ENCODE data around the gene FANCC. TPM values are rescaled to one million over a fixed set of nuclear protein-coding genes. Genes with fewer than 3 reads are reported as not detected.

Gene FANCC
- total RNA-seq, 1 donor from 2014 or later = 29.2 TPM

GRCh38 chr9:95156074-95156473 lies 161.4 kb downstream of the FANCC start:
- ATAC-seq = no peak

GRCh38 chr9:95155220-95155619 lies 162.3 kb downstream of the FANCC start:
- no peak for DNase-seq (ENCODE audit: low spot score)
- no peak for ATAC-seq

More at GRCh38 chr9:95156074-95156473, 161.4 kb downstream of the FANCC start:
- no peak for DNase-seq (ENCODE audit: low spot score)

DNA sequence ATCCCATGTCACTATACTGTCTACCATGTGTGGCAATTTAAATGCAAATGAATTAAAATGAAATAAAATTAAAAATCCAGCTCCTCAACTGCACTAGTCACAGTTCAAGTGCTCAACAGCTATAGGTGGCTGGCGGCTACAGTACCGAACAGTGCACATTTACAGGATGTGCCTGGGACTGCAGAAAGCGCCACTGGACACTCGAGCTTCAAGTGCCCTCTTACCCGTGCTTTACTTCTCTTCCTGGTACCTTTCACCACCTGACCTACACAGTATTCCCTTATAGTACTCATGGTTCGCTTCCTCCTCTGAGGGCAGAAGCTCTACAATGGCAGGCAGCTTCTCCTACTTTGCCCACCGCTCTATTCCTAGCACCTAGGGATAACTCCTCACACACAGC lies 166.6 kb downstream of the FANCC start:
- DNase-seq (ENCODE audit: low spot score) (no peak), ATAC-seq (no peak)

DNA sequence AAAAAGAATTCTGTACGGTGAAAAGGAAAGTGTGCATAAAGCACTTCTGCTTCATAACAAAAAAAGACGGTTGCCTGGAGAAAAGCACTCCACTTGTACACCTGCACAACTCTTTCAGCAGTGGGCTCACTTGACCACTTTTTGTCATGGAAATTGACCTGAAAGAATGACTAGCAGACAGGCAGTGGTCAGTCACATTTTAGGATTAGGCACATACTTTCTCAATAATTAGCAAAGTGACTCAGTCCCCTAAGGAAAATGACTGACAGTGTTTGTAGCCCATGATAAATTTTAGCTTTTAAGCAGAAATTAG lies 169.3 kb downstream of the FANCC start:
- ATAC-seq = no peak
- no peak for DNase-seq (ENCODE audit: low spot score)

- ATAC-seq (peak; percentile 15), DNase-seq (ENCODE audit: low spot score) (no peak)
These were observed 169.9 kb downstream of the FANCC start for GRCh38 chr9:95147452-95148207.

GRCh38 chr9:95143591-95144561 lies 173.6 kb downstream of the FANCC start:
- ATAC-seq (peak; percentile 73), DNase-seq (ENCODE audit: low spot score) (peak; percentile 97)

DNA sequence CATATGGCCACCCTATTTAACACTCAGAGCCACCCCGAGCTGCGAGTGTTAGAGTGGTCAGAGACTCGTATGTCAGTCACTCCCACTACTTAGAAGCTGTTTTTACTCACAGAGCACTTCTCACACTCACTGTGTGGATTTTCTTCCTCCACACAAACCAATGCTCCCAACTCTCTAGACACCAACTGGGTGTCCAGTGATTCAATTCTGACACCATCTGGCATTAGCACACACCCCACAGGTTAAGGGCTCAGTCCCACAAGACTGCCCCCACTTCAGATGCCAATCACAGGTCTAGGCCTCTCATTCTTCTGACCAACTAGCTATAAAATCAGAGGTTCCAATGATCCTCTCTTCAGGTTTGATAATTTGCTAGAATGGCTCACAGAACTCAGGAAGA lies 174.8 kb downstream of the FANCC start:
- peak; percentile 45 for ATAC-seq

DNA sequence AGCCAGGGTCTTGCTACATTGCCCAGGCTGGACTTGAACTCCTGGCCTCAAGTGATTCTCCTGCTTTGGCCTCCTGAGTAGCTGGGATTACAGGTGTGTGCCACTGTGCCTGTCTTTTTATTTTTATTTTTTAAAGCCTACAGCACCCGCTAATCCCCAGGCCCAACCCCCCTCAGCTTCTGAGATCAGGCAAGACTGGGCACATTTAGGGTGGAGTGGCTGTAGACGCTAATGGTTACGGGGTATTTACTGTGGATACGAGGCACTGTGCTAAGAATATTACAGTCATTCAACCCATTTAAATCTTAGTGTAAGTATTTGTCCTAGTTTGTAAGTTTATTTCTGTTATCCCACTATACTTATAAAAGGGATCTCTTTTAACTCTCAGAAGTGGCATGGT lies 175.2 kb downstream of the FANCC start:
- no peak for ATAC-seq

More for the DNA sequence above, 174.8 kb downstream of the FANCC start:
- DNase-seq (ENCODE audit: low spot score) = no peak

DNA sequence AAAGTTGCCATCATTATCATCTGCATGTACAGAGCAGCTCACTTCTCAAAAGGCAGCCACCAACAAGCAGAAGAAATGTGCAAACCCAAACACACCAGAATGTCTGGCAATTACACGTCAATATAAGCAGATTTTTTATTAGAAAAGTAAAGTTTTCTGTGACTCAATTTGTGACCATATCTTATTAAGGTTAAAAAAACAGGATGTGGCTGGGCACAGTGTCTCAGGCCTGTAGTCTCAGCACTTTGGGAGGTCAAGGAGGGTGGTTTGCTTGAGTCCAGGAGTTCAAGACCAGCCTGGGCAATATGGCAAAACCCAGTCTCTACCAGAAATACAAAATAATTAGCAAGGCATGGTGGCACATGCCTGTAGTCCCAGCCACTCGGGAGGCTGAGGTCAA lies 176.7 kb downstream of the FANCC start:
- DNase-seq (ENCODE audit: low spot score) (no peak), ATAC-seq (no peak)

More for the DNA sequence above, 175.2 kb downstream of the FANCC start:
- DNase-seq (ENCODE audit: low spot score) = no peak

GRCh38 chr9:95139126-95139525 lies 178.4 kb downstream of the FANCC start:
- ATAC-seq (no peak), DNase-seq (ENCODE audit: low spot score) (no peak)

DNA sequence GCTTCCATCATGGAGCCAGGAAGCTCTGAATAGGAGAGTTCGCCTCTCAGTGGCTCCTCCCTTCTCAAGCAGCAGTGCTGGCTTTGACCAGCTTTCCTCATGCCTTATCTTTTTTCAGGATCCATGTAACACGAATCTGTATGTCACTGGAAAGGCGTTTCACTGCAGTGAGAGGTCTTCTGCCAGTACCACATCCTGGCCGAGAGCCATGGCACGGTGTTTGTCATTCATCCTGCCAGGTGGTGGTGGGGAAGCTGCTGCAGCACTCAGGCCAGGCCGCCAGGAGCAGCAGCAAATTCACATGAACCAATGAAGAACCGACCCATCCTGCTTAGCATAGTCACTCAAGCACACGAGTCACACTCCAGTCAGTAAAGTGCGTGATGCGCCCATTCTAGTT lies 179.0 kb downstream of the FANCC start:
- DNase-seq (ENCODE audit: low spot score) (peak; percentile 84), ATAC-seq (peak; percentile 60)

GRCh38 chr9:95137587-95138145 lies 179.8 kb downstream of the FANCC start:
- DNase-seq (ENCODE audit: low spot score) (peak; percentile 79), ATAC-seq (peak; percentile 72)

DNA sequence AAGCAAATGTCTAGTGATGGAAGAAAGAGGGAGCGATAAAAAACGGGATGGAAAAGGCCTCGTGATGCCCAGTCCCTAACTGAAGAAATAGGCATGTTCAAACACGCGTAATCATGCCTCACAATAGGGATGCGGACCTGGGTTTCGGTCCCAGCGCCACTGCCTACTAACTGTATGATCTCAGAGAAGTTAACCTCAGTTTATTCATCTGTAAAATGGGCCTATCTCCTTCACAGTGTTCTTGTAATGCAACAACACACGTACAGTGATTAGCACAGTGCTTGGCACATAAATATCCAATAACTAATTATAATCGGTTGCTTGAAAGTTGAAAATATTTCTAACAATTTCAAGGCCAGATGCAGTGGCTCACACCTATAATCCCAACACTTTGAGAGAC lies 181.8 kb downstream of the FANCC start:
- ATAC-seq (no peak), DNase-seq (ENCODE audit: low spot score) (no peak)

DNA sequence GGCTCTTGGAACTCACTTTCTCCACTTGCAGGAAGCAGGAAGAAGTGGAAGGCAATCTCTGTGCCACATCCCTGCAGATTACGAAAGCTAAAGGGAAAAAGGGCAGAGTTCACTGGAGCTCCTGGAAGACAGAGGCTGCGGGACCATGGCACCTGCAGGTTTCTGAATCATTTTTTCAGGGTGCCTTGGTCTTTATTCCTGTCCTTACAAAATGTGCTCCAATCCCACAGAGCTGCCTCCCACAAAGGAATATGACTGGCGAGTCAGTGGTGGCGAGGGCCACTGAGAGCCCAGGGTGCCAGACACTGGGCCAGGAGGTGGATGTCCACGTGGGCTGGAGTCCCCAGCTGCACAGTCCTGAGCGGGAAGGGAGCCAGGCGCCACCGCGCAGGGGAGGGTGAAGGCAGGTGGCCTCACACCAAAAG lies 183.0 kb downstream of the FANCC start:
- ATAC-seq (peak; percentile 63), DNase-seq (ENCODE audit: low spot score) (peak; percentile 85)

DNA sequence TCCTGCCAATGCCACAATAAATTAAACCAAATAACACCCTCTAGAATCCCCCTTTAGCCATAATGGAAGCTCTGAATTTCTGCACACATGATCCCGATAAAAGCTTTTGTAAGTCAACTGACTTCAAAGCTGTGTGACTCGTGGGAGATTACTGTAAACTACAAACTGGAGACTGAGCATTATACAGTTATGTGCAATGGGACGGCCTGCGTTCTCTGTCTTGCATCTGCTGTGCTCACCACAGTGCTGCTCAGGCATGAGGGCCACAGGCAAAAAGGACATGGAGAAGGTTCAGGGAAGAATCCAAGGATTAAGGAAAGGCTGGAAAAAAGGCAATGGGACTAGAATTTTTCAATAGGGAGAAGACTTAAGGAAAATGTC lies 184.2 kb downstream of the FANCC start:
- DNase-seq (ENCODE audit: low spot score) = no peak
- no peak for ATAC-seq

- no peak for DNase-seq (ENCODE audit: low spot score)
These were observed 184.9 kb downstream of the FANCC start for GRCh38 chr9:95132366-95133324.

DNA sequence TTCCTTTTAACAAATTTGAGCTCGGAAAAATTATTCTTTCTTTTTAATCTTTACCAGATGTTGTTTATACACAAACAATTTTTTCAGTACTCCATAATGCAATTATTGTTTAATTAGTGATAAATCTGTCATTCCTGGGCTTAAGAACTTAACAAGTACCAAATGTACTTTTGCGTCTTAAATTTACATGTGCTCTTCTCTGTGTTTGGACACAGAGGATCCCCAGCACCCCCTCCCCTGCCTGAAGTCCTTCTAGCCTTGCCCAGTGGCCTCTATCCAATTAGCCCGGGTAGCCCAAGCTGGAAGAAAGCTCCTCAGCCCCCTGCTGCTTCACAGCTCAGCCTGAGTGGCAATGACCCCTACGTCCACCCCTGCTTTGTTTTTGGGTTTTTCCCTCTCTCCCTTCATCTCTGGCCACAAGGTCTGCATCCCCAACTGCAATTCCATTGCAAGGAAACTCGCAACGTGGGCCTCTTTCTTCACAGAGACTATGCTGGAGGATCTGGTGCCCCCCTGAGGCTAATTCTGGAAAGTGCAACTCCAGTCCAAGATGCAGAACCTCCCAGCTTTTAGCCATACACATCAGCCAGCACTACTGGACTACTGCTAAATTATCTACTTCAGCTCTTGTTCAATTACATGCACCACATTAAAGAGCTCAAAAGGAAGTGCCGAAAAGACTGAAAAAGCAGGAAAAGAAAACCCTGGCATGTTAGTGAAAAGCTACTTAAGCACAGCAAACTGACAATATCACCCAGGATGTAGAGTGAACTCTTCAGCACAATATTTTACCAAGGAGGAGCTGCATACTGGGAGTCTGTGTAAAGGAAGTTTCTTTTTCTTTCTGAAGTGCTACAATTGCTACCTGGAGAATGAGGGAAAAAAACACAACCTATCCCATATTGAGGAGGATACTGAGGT lies 186.2 kb downstream of the FANCC start:
- DNase-seq (ENCODE audit: low spot score) = peak; percentile 72
- ATAC-seq = peak; percentile 65

More at GRCh38 chr9:95132366-95133324, 184.9 kb downstream of the FANCC start:
- ATAC-seq = no peak

GRCh38 chr9:95130484-95130883 lies 187.0 kb downstream of the FANCC start:
- DNase-seq (ENCODE audit: low spot score) = no peak
- peak; percentile 2 for ATAC-seq

Measured in left lobe of liver (tissue), 2 donors.